HepG2 (cell line): ENCODE results near the gene LENEP. TPM values are rescaled to one million over a fixed set of nuclear protein-coding genes. Genes with fewer than 3 reads are reported as not detected.

Experiments used
- AKNA ChIP-seq: sonication (generic); formaldehyde crosslinking; IDR thresholded peaks from 2 replicates; pipeline ENCODE4 v1.4.0; 2020; ENCODE audit warnings: missing genetic modification reagents, borderline replicate concordance
- CBX5 ChIP-seq: sonication (generic); formaldehyde crosslinking; IDR thresholded peaks from 2 replicates; pipeline ENCODE4 v1.4.0; 2020; ENCODE audit warnings: missing genetic modification reagents, borderline replicate concordance
- FOXJ3 ChIP-seq: sonication (generic); formaldehyde crosslinking; IDR thresholded peaks from 2 replicates; pipeline ENCODE4 v1.4.0; 2020; ENCODE audit warnings: missing genetic modification reagents, mild to moderate bottlenecking, borderline replicate concordance
- MBD4 ChIP-seq: IDR thresholded peaks from 2 replicates; pipeline ENCODE4 v1.6.1; 2012; ENCODE audit warnings: low read length, inconsistent platforms, borderline replicate concordance
- MTF2 ChIP-seq: sonication (generic); formaldehyde crosslinking; IDR thresholded peaks from 2 replicates; pipeline ENCODE4 v1.5.0; 2020; ENCODE audit warnings: missing genetic modification reagents, borderline replicate concordance
- NFYB ChIP-seq: sonication (generic); formaldehyde crosslinking; IDR thresholded peaks from 2 replicates; pipeline ENCODE4 v1.4.0; 2020; ENCODE audit warnings: missing genetic modification reagents
- POLR2G ChIP-seq: fragments of 200-400 bp; formaldehyde crosslinking; IDR thresholded peaks from 2 replicates; pipeline ENCODE4 v1.6.1; 2018; ENCODE audit warnings: mild to moderate bottlenecking, low read depth, low read length, moderate library complexity
- YEATS2 ChIP-seq: sonication (generic); formaldehyde crosslinking; IDR thresholded peaks from 2 replicates; pipeline ENCODE4 v1.4.0; 2020; ENCODE audit warnings: missing genetic modification reagents, borderline replicate concordance
- YY1 ChIP-seq: IDR thresholded peaks from 2 replicates; pipeline ENCODE4 v1.6.1; 2011; ENCODE audit warnings: low read length, low read depth, moderate library complexity, mild to moderate bottlenecking; ENCODE audit not compliant: insufficient read depth, insufficient replicate concordance
- ZFP91 ChIP-seq: sonication (generic); formaldehyde crosslinking; IDR thresholded peaks from 2 replicates; pipeline ENCODE4 v1.9.0; 2022; ENCODE audit warnings: missing genetic modification reagents, mild to moderate bottlenecking, borderline replicate concordance
- ZNF10 ChIP-seq: sonication (generic); formaldehyde crosslinking; IDR thresholded peaks from 2 replicates; pipeline ENCODE4 v1.4.0; 2020; ENCODE audit warnings: mild to moderate bottlenecking, low read depth, missing genetic modification reagents, borderline replicate concordance
- ZNF468 ChIP-seq: sonication (generic); formaldehyde crosslinking; IDR thresholded peaks from 2 replicates; pipeline ENCODE4 v1.8.0; 2022; ENCODE audit warnings: mild to moderate bottlenecking, moderate library complexity, missing genetic modification reagents
- ZNF530 ChIP-seq: sonication (generic); formaldehyde crosslinking; IDR thresholded peaks from 2 replicates; pipeline ENCODE4 v1.5.0; 2020; ENCODE audit warnings: low read depth, mild to moderate bottlenecking, missing genetic modification reagents
- ZNF660 ChIP-seq: sonication (generic); formaldehyde crosslinking; IDR thresholded peaks from 2 replicates; pipeline ENCODE4 v1.5.1; 2020; ENCODE audit warnings: mild to moderate bottlenecking, low read depth, missing genetic modification reagents, borderline replicate concordance
- polyA plus RNA-seq, 8 experiments: library from polyadenylated mRNA; depleted of rRNA in 3 of 8; stranded (reverse) in 7 of 8; unstranded in 1 of 8; fragments of >200 nt; fragmentation: Illumina TruSeq in 4 of 8; extraction: Trizol in 4 of 8; gene quantifications; 2 replicates each; pipeline versions ENCODE4 v1.2.1 to v1.2.3, GENCODE V29; 2011 to 2016; ENCODE audit warnings: low read depth in 4 of 8, missing spikeins in 1 of 8, mixed read lengths in 1 of 8; ENCODE audit not compliant: insufficient read depth in 1 of 8
- total RNA-seq, 5 experiments: library from RNA; depleted of rRNA; stranded (reverse); fragments of >200 nt; fragmentation: Illumina TruSeq; extraction: Trizol; gene quantifications; 2 replicates each; pipeline ENCODE4 v1.2.3, GENCODE V29; 2016; ENCODE audit warnings: low read depth in 1 of 5
- TF ChIP-seq, protein P1 (sequence below): sonication (generic); formaldehyde crosslinking; IDR thresholded peaks from 2 replicates; pipeline ENCODE4 v1.5.0; 2020; ENCODE audit warnings: missing genetic modification reagents
- TF ChIP-seq, protein P2 (sequence below): IDR thresholded peaks from 2 replicates; pipeline ENCODE4 v1.6.1; 2012; ENCODE audit warnings: inconsistent platforms
- TF ChIP-seq, protein P3 (sequence below): sonication (generic); formaldehyde crosslinking; IDR thresholded peaks from 2 replicates; pipeline ENCODE4 v1.8.0; 2022; ENCODE audit warnings: mild to moderate bottlenecking, missing genetic modification reagents, moderate library complexity

The LENEP gene
- total and polyA plus RNA-seq, 2 of the 13 experiments (the other 11 are each of a cell fraction or from before 2014, with no cell fraction given), result 0.29 TPM; not detected in 1

DNA sequence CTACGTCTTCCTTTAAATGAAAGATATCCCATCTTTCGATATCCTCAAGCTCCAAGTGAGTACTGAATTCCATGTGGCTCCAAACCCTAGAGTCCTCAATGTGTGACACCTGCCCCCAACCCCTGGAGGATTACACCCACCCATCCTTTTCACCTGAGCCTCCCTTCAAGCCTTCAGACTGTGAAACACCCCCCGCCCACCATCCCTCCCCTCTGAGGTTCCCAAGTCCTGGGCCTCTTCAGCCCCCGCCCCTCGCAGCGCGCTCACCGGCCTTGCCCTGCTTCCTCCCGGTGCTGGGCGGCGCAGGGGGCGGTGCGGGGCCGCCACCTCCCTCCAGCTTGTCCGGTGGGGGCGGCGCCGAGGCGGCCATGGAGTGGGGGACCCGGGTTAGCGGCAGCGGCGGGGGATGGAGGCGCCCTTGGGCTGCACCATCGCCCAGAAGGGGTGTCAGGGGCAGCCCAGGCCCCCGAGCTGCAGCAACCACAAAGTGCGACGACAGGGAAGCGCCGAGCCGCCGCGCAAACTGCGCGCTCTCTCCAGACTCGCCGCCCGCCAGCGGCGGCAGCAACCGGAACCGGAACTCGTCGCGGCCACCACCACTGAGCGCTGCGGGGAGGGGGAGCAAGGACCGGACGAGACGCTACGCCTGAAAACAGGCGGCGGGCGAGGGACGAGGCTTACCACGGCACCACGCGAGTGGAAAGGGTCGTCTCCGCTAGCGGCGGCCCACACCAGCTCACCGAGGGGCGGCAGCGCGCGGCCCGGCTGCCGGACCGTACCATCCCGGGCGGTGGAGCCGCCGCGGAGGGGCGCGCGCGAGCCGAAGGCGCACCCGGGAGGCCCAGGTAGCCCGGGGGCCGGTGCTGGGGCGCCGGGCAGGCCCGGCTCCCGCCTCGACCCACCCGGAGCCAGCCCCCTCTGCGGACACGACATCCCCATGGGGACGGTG is 31.9 kb upstream of the LENEP start, which contains the start of gene PYGO2 (continued):
- TF ChIP-seq, protein P1, sequence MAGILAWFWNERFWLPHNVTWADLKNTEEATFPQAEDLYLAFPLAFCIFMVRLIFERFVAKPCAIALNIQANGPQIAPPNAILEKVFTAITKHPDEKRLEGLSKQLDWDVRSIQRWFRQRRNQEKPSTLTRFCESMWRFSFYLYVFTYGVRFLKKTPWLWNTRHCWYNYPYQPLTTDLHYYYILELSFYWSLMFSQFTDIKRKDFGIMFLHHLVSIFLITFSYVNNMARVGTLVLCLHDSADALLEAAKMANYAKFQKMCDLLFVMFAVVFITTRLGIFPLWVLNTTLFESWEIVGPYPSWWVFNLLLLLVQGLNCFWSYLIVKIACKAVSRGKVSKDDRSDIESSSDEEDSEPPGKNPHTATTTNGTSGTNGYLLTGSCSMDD (CRISPR knock-in tag), result no peak
- TF ChIP-seq, protein P2, sequence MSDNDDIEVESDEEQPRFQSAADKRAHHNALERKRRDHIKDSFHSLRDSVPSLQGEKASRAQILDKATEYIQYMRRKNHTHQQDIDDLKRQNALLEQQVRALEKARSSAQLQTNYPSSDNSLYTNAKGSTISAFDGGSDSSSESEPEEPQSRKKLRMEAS, result no peak; the same call in none of the 2 replicates
- TF ChIP-seq MTF2 (0 out of 2 replicates have a peak, but pooled peaks have one; percentile 63), YY1 (peak; percentile 71), ZNF660 (CRISPR knock-in tag) (no peak), NFYB (CRISPR knock-in tag) (peak; percentile 35; the same call in 1 of the 2 replicates), ZNF530 (no peak), ZFP91 (peak; percentile 89; the same call in 1 of the 2 replicates), AKNA (CRISPR knock-in tag) (0 out of 2 replicates have a peak, but pooled peaks have one; percentile 66), POLR2G (peak; percentile 88), CBX5 (CRISPR knock-in tag) (no peak), FOXJ3 (CRISPR knock-in tag) (no peak), MBD4 (no peak), ZNF468 (no peak), ZNF10 (CRISPR knock-in tag) (no peak), YEATS2 (no peak; the same call in 1 of the 2 replicates)
- TF ChIP-seq, protein P3, sequence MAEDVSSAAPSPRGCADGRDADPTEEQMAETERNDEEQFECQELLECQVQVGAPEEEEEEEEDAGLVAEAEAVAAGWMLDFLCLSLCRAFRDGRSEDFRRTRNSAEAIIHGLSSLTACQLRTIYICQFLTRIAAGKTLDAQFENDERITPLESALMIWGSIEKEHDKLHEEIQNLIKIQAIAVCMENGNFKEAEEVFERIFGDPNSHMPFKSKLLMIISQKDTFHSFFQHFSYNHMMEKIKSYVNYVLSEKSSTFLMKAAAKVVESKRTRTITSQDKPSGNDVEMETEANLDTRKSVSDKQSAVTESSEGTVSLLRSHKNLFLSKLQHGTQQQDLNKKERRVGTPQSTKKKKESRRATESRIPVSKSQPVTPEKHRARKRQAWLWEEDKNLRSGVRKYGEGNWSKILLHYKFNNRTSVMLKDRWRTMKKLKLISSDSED (CRISPR knock-in tag), result no peak
